Progenitor cell of endocrine pancreas (in vitro differentiated cells): ENCODE measurements around the gene CDS2. TPM values are rescaled to one million over a fixed set of nuclear protein-coding genes. Genes with fewer than 3 reads are reported as not detected.

Experiments used
- DNase-seq: peaks from one replicate; pipeline ENCODE4 v3.0.0; 2021; ENCODE audit warnings: low spot score; ENCODE audit not compliant: unreplicated experiment
- H3K27ac Mint-ChIP-seq: 2 replicates; pipeline ENCODE4 v1.8.0; 2021; ENCODE audit warnings: mild to moderate bottlenecking, moderate library complexity, mixed read lengths
- H3K27me3 Mint-ChIP-seq: 2 replicates; pipeline ENCODE4 v1.8.0; 2021; ENCODE audit warnings: mixed read lengths
- H3K36me3 Mint-ChIP-seq: 2 replicates; pipeline ENCODE4 v1.8.0; 2022; ENCODE audit warnings: mixed read lengths; ENCODE audit not compliant: insufficient read depth
- H3K4me1 Mint-ChIP-seq: 2 replicates; pipeline ENCODE4 v1.8.0; 2021; ENCODE audit warnings: low read depth, mixed read lengths
- H3K4me3 Mint-ChIP-seq: 2 replicates; pipeline ENCODE4 v1.8.0; 2021; ENCODE audit warnings: low read depth, mild to moderate bottlenecking, moderate library complexity, mixed read lengths
- H3K9me3 Mint-ChIP-seq: 2 replicates; pipeline ENCODE4 v1.8.0; 2021; ENCODE audit warnings: low read depth, mixed read lengths
- CTCF ChIP-seq: fragments of 200-600 bp; sonication (generic); IDR thresholded peaks from one replicate; pipeline ENCODE4 v1.5.0; 2021; ENCODE audit warnings: antibody characterized with exemption, mild to moderate bottlenecking; ENCODE audit not compliant: unreplicated experiment
- total RNA-seq: library from RNA; stranded (reverse); gene quantifications from 2 replicates; pipeline ENCODE4 v1.2.1, GENCODE V29; 2021

The CDS2 gene
- total RNA-seq, 1 donor from 2014 or later, result 57.5 TPM

- peaks cover 1% of the 10 kb centered on the region for H3K4me1 Mint-ChIP-seq
- H3K27ac Mint-ChIP-seq, result no peak overlapping the region
- DNase-seq, result no peak
- H3K36me3 Mint-ChIP-seq, result peaks cover 12% of the 10 kb centered on the region
- H3K9me3 Mint-ChIP-seq, result peaks cover 6% of the 10 kb centered on the region
- no peaks in the 10 kb centered on the region for H3K27me3 Mint-ChIP-seq
- no peak overlapping the region for H3K4me3 Mint-ChIP-seq
- no peak for TF ChIP-seq CTCF
Observed at GRCh38 chr20:5212907-5213487, 86.2 kb downstream of the CDS2 start.

- Mint-ChIP-seq H3K27ac (no peak overlapping the region), H3K4me1 (no peaks in the 10 kb centered on the region), H3K36me3 (peaks cover 3% of the 10 kb centered on the region), H3K4me3 (no peak overlapping the region), H3K27me3 (no peaks in the 10 kb centered on the region), H3K9me3 (no peaks in the 10 kb centered on the region)
- DNase-seq, result no peak
- no peak for TF ChIP-seq CTCF
Observed at GRCh38 chr20:5214826-5215225, 88.0 kb downstream of the CDS2 start.

GRCh38 chr20:5215672-5216304 is 89.0 kb downstream of the CDS2 start:
- DNase-seq, result no peak
- H3K9me3 Mint-ChIP-seq, result no peaks in the 10 kb centered on the region
- no peak overlapping the region for H3K27ac Mint-ChIP-seq
- peaks cover 2% of the 10 kb centered on the region for H3K4me1 Mint-ChIP-seq
- peaks cover 3% of the 10 kb centered on the region for H3K36me3 Mint-ChIP-seq
- no peaks in the 10 kb centered on the region for H3K27me3 Mint-ChIP-seq
- H3K4me3 Mint-ChIP-seq, result no peak overlapping the region
- no peak for TF ChIP-seq CTCF

- TF ChIP-seq CTCF, result no peak
- Mint-ChIP-seq H3K9me3 (no peaks in the 10 kb centered on the region), H3K36me3 (peaks cover 3% of the 10 kb centered on the region), H3K27me3 (no peaks in the 10 kb centered on the region), H3K27ac (no peak overlapping the region), H3K4me1 (peaks cover 2% of the 10 kb centered on the region), H3K4me3 (no peak overlapping the region)
- DNase-seq, result no peak
Observed at GRCh38 chr20:5216663-5217062, 89.9 kb downstream of the CDS2 start.

- H3K4me3 Mint-ChIP-seq, result no peak overlapping the region
Observed at GRCh38 chr20:5217616-5218015, 90.8 kb downstream of the CDS2 start.

More at GRCh38 chr20:5217616-5218015, 90.8 kb downstream of the CDS2 start:
- no peak for DNase-seq
- Mint-ChIP-seq H3K4me1 (peaks cover 2% of the 10 kb centered on the region), H3K9me3 (no peaks in the 10 kb centered on the region), H3K27ac (no peak overlapping the region), H3K36me3 (no peaks in the 10 kb centered on the region), H3K27me3 (no peaks in the 10 kb centered on the region)
- TF ChIP-seq CTCF, result no peak
